Activated CD8-positive, alpha-beta memory T cell treated with anti-CD3 and anti-CD28 coated beads, Interleukin-2, amount 50 U/mL, for 24 hours (primary cell): Measurements from ENCODE around the gene RPRML.
"Not testable (repeated sequence)": the region's sequence is repeated elsewhere in the genome, so short reads cannot be mapped to it uniquely, and the experiment has no call there.

Experiments
- DNase-seq: peaks from one replicate; pipeline ENCODE4 v3.0.0-alpha.2; 2020; ENCODE audit errors: extremely low read depth

RPRML gene

DNA sequence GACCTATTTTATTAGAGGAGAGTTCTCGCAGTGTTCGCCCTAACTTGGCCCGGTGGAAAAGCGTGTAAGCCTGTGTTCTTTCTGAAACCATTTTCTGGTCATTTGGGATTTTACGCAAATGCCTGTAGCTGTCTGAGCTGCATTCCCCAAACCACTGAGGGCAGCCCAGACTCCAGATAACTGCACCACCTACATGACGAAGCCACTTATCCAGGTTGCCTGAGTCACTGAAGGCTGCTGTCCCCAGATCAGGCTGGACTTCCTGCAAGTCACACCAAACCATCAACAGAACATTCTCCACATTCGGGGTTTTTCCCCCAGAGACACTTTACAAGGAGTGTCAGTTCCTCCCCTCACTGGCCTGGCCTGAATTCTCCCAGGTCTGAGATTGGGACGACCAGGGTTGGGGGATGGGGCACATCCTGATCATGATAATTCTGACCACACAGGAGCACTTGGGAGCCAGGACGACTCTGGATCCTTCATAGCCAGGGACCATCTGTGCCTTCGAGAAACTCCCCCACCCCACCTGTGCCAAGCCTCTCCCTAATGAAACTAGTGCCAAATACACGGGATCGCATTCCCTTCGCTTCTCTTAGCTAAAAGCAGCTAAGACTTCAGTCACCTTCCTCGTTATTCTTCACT, 2.3 kb downstream of the RPRML start:
- no peak for DNase-seq

DNA sequence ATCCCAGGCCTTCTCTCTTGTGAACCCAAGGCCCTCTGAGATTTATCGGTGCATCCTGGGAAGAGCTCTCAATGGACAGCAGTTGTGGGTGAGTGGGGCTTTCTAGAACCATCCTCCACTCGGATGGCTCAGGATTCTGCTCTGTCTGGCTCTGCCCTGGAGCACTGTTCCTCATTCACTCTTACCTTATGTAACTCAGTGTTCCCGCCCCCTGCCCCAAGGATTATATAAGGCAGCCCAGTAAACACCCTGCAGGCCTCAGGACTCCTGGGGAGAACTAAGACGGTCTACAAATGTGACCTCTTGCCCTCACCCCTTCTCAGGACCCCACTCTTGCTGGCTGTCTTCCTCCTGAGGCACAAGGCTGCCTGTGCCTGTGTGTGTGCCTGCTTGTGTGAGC, 3.8 kb downstream of the RPRML start:
- no peak for DNase-seq

GRCh38 chr17:46974086-46974485, 5.0 kb downstream of the RPRML start:
- DNase-seq = no peak

GRCh38 chr17:46972346-46972745, 6.7 kb downstream of the RPRML start:
- DNase-seq = no peak

GRCh38 chr17:46971647-46972300, 7.3 kb downstream of the RPRML start:
- no peak for DNase-seq

- no peak for DNase-seq
Observed at GRCh38 chr17:46968896-46969295, 10.2 kb downstream of the RPRML start.

DNA sequence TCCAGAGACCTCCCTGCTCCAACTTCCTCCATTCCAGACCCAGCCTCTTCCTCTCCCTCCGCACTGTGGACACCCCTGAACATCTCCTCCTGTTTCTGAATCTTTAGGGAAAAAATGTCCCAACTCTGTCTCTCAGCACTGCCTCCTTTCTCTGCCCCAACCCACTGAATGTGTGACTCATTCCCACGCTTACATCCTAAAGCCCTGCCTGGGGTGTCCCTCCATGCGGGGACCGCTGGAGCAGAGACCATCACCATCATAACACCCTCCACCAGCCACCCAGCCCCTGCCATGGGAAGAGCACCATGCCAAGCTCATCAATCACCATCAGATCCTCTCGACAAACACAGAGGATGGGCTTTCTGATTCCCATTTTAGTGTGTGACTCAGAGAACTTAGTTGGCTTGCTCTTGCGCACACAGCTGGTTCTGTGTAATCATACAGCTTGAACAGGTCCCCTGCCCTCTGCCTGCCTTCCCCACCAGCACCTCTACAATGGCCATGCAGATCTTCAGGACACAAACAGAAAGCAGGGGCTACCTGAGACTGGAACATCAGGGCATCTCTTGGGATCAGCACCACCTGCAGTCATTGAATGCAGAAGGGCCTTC, 10.7 kb downstream of the RPRML start:
- DNase-seq = no peak

GRCh38 chr17:46964315-46965265, 14.5 kb downstream of the RPRML start:
- no peak for DNase-seq

DNA sequence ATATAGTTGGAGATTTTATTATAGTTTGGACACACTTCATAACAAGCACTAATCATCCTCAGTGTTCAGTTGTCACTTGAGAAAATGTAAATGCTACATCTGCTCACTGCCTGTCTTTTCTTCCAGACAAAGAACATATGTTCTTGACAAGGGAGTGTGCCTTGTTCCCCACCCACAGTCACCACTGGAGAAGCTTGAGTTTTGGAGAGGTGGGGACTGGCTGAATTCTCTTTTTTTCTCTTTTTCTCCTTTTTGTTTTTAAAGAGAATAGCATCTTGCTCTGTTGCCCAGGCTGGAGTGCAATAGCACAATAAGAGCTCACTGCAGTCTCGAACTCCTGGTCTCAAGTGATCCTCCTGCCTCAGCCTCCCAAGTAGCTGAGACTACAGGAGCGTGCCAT, 15.5 kb downstream of the RPRML start:
- no peak for DNase-seq

GRCh38 chr17:46962374-46962790, 16.7 kb downstream of the RPRML start:
- no peak for DNase-seq

DNA sequence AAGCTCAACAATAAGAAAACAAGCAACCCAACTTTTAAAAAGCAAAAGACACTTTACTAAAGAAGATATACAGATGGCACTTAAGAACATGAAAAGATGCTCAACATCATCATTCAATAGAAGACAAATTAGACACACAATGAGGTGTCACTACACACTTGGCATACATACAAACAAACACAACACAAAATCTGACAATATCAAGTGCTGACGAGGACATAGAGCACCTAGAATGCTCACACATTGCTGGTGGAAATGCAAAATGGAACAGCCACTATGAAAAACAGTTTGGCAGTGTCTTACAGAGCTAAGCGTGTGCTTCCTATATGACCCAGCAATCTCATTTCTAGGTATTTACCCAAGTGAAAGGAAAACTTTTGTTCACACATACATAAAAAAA, 18.9 kb downstream of the RPRML start:
- no peak for DNase-seq

DNA sequence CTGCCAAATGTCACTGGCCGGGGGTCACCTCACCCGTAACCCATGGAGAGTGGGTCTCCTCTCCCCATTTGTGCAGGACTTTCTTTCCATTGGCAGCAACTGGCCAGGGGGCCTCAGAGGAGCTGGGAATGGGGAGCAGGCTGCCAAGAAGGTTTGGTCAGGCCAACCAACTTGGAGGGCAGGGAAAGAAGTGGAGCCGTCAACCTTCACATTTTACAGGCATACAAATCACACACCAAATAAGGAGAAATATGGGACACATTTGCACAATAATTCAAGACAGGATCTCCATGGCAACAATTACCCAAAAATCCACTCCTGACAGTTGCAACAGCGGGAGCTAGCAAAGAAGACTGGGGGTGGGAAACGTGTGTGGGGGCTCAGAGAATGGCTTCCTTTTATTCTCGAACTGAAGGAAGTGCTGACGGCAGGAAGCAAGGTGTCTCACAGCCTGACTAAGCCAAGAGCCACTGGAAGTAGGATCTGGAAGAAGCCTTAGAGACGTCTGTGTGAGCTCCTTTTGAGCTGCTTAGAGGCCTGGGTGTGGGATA, 20.9 kb downstream of the RPRML start:
- DNase-seq = no peak

DNA sequence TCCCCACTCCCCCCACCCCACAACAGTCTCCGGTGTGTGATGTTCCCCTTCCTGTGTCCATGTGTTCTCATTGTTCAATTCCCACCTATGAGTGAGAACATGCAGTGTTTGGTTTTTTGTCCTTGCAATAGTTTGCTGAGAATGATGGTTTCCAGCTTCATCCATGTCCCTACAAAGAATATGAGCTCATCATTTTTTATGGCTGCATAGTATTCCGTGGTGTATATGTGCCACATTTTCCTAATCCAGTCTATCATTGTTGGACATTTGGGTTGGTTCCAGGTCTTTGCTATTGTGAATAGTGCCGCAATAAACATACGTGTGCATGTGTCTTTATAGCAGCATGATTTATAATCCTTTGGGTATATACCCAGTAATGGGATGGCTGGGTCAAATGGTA, 25.9 kb downstream of the RPRML start:
- DNase-seq = not testable (repeated sequence)

GRCh38 chr17:46952115-46952514, 26.9 kb downstream of the RPRML start:
- DNase-seq = no peak

DNA sequence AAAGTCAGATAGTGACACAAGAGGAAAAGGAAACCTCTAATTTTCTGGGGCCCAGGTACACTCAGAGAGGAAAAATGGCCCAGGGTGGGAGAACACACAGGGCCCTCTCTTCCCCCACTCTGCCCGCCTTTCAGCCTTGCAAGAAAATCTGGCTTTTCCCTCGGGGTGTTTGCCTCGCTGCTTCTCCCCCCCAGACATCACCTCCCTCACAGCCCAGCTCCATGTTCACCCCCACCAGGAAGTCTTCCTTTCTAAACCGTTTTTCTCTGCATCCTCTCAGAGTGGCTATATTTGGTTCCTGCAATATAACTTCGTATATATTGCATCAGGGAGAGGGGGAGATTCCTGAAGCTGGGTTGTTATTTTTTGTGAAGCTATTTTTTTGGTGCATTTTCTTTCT, 27.3 kb downstream of the RPRML start:
- no peak for DNase-seq

DNA sequence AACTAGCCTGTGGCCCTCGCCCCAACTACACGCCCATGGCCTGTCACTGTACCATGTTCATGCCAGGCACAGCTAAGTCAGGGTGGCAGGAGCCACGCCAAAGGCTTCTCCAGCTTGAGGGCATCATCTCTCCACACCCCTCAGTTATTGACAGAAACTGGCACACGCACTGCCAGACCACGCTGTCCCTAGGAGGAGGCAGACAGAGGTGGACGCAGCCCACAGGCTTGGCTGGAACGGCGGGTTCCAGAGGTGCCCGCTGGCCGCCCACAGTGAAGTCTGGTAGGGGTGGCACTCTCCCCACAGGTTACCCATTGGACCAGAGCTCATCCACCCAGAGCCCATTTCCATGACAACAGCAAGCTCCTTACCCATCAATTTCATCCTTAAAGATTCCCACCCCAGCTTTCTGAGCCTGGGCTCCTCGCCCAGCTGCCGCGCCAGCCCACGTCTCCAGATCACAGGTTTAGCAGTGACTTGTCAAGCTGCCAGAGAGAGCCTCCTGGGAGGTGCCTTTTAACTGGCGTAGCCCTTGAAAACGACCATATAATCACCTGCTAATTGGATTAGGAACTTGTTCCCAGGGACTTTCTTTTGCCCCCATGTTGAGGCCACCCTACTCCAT, 27.9 kb downstream of the RPRML start:
- no peak for DNase-seq

DNA sequence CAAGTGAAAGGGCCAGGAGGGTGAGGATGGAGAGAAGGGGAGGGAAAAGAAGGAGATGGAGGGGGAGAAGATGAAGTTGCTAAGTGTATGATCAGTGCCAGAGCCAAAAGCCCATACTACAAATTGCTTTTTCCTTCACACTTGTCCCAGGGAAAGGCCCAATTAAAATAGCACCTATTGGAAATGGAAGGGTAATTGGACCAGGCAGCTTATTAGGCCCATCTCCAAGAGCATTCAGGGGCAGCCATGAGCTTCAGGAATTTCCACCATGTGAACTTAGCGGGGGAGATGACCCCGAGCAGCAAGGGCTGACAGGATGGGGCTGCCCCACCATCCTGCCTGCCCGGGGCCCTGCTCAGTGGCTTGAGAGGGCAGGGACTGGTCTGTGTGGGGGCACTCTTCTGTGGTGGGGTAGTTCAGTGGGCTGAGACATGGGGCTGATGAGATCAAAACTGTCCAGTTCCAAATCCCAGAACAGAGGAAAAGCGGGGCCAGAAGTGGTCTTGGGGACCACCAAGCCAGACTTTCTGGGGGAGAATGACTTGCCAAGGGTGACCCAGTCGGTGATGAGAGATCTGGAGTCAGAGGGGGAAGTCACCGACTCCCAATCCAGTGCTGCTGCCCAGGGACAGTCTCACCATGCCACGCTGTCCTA, 28.6 kb downstream of the RPRML start:
- no peak for DNase-seq

DNA sequence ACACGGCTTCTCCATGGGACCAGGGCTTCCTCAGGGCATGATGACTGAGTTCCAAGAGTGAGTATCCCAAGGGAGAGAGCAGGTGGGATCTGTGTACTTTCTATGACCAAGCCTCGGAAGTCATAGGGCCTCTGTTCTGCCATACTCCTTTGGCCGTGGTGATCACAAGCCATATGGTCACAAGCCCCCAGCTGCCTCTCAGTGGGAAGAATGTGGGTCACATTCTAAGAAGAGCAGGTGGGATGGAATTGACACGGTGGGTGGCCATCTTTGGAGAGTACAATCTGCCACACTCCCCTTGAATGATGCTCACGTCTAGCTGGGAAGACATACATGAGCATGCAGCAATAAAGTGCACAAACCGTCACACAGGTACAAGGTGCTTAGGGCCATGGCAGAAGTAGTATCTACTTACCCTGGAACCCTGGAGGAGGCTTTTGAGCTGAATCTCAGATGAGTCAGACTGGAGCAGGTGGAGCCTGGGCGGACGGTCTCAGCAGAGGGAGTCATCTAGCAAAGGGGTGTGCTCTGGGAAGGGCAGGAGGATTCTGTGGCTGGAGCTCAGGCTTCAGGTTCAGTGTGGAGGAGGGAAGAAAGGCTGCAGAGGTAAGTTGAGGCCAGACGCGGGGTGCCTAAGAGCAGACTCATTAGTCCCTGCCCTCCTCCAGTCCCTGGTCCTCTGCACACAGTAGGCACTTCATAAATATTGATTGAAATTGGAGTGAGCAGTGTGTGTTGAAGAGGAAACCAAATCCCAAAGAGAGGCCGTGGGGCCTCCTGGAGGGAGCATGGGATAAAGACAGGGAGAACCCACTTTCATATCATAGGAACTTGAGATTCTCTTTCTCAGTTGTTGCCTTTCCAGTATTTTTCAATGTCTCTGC, 29.5 kb downstream of the RPRML start:
- DNase-seq = no peak

GRCh38 chr17:46948544-46948943, 30.5 kb downstream of the RPRML start:
- no peak for DNase-seq

GRCh38 chr17:46947216-46947615, 31.8 kb downstream of the RPRML start:
- no peak for DNase-seq
